ENCODE data around the gene MDM1.

Gene MDM1, protein sequence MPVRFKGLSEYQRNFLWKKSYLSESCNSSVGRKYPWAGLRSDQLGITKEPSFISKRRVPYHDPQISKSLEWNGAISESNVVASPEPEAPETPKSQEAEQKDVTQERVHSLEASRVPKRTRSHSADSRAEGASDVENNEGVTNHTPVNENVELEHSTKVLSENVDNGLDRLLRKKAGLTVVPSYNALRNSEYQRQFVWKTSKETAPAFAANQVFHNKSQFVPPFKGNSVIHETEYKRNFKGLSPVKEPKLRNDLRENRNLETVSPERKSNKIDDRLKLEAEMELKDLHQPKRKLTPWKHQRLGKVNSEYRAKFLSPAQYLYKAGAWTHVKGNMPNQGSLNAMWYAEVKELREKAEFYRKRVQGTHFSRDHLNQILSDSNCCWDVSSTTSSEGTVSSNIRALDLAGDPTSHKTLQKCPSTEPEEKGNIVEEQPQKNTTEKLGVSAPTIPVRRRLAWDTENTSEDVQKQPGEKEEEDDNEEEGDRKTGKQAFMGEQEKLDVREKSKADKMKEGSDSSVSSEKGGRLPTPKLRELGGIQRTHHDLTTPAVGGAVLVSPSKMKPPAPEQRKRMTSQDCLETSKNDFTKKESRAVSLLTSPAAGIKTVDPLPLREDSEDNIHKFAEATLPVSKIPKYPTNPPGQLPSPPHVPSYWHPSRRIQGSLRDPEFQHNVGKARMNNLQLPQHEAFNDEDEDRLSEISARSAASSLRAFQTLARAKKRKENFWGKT

DNA sequence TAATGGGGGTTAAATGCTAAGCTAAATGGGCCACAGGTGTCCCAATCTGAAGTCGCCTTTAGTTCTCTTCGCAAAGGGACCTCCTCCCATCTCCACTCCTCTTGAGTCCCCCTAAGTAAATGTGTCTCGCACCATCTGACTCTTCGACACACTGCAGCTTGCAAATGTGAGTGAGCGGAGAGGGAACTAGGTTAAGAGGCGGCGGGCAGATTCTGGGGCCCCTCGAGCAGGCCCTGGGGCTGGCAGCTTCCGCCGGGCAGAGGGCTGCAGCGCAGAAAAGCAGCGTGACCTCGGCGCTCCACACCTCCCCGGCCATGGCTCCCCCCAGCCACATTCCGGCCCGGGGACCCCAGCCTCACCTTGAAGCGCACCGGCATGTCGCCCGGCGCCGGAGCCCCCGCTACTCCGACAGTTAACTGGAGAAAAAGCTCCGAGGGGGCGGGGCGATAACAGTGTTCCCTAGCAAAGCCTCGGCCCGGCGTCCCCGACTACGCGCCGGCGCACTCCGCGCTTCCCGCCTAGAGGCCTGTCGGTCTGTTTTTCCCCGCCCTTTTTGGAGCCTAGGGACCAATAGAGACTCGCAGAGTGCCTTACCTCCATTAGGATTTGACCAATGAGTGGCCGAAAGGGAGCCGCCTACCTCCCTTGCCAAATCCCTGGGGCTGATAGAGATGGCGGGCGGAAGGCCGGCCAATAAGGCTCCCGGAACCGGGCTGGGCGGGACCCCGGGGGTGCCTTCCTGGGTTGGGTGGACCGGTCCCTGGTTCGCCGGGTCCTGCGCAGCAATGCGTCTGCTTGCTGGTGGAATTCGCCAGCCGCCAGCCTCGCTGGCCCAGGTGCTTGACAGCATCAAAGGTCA lies at the start of gene MDM1:
Gene MDM1, minus strand, starts transcription at position 494 of the 859 bp plus-strand sequence. Its CDS starts 117 bp downstream, at position 377.
- peak; percentile 83 to 95 (median 92) for DNase-seq (ENCODE audit: low read depth in 4 of 4, low spot score in 1 of 4)

DNA sequence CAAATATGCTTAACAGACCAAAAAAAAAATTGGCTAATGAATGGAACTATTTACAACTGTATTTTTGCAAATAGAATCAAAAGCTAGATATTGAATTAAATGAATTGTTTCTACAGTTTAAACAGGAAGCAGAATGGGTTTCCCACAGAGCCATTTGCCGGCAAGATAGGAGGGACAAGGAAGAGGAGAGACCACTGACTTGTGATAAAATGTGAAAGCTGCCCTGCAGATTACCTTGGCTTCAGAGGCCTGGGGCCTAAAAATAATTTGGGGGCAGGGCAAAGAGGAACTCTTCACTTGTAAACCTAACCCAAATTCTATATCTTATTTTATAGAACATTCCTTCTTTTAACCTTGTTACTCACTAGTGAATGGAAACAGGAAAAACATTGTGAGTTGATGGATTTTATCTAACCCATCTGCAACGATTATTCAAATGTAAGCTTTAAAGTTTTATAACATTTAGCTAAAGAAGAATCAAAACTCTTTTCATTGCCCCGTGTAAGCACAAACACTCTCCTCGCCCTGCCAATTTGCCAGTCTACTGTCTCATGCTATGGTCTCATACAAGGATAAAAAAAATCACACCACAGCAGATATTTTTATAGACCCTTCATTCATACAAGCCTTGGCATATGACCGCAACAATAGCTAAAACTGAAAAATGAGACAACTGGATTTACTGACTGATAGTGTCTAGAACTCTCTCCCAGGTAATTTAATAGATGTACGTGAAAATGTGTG lies 49.5 kb upstream of the MDM1 start:
- no peak for DNase-seq (ENCODE audit: low read depth in 4 of 4, low spot score in 1 of 4)

DNA sequence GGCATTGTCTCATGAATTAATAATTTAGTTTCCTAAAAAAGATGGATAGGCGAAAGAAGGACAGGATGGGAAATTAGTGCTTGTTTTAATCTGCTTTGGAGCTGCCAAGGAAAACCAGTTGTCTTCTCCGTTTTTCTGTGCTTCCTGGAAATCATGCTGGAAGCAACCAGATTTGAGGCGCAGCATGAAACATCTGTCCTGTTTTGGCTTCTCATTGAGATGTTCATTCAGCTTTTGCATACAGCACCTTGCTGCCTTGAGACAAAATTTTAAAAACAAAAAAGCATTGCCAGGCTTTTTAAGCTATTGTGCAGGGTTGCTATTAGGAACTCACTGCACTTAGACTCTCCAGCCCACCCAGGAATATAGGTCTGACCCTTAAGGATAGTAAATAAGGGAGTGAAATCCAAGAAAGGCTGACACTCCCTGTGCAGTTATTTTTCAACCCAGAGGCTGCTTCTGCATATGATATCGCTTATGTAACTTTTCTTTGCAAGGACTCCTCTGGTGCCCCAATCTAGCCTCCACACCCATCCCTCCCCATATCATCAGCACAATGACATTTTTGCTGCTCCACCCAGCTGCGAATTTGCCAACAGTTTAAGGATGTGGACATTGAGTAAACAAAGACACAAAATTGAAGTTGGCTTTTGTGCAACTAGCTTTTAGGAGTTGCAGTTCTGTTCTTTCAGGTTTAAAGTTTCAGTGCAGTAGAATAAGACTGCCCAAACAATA lies 46.9 kb upstream of the MDM1 start:
- DNase-seq (ENCODE audit: low read depth in 4 of 4, low spot score in 1 of 4) = no peak

DNA sequence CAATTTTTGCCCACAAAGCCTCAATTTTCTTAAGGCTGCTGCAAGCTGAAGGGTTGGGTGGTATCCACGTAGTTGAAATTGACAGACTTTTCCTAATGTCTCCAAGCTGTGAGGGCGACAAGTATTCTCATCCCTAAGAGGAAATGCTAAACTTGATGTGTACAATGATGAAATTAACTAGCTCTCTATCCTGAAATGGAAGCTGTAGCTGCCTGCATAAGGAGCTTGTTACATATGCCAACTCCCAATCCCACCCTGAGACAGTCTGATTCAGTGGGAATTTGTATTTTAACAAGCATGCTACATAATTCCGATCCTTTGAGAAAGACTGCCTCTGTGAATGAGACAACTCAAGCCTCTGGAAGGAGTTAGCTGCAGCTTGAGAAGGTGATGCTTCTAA lies 45.7 kb upstream of the MDM1 start:
- no peak for DNase-seq (ENCODE audit: low read depth in 4 of 4, low spot score in 1 of 4)

DNA sequence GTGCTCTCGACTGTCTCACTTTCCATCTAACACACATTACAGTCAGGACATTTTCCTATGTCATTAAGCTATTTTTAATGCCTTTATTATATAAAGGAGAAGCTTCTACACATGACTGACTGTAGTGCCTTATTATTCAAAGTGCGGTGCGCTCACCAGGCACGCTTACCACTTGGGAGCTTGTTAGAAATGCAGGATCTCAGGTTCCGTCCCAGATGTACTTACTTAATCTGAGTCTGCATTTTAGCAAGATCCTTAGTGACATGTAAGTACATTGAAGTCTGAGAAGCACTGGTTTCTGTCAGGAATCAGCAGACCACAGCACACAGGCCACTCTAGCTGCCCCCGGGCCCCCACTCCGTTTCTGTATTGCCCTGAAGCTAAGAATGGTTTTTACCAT lies 44.7 kb upstream of the MDM1 start:
- no peak for DNase-seq (ENCODE audit: low read depth in 4 of 4, low spot score in 1 of 4)

DNA sequence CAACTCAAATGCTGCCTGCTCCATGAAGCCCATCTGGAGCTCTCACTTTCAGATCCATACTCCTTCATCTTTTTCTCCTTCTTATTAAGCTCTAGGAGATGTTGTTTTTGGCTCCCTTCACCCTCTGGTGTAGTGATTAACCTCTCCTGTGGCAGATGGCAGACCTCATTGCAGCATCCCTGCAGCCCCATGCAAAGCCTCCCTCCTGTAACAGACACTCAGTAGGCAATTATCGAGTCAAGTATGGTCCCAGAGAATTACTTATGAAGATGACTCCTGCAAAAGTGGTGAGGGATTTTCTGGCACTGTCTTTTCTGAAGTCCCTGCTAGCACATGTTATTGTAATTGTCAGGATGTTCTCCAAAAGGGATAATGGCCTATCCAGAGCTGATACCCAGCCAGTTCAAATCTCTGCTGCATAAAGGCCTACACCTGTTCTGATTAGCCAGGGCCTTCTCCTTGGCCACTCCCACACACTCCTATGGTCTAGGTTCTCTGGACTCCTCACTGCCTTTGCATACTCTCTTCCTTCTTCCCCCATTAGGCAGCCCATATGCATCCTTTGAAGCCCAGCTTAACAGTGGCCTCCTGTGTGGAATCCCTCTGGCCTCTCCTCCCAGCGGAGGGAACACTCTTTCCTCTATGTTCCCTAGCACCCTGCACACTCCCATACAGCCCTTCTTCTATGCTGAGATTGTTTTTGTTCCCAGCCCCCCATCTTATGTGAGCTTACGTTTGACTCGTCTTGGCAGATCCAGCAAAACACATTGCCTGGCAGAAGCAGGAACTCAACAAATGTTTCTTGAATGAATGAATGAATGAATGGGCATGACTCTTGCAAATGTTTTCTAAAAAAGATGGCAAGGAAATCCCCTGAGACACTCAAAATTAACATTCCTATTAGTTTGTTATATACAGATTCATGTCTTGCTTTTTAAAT lies 43.9 kb upstream of the MDM1 start:
- DNase-seq (ENCODE audit: low read depth in 4 of 4, low spot score in 1 of 4) = no peak

DNA sequence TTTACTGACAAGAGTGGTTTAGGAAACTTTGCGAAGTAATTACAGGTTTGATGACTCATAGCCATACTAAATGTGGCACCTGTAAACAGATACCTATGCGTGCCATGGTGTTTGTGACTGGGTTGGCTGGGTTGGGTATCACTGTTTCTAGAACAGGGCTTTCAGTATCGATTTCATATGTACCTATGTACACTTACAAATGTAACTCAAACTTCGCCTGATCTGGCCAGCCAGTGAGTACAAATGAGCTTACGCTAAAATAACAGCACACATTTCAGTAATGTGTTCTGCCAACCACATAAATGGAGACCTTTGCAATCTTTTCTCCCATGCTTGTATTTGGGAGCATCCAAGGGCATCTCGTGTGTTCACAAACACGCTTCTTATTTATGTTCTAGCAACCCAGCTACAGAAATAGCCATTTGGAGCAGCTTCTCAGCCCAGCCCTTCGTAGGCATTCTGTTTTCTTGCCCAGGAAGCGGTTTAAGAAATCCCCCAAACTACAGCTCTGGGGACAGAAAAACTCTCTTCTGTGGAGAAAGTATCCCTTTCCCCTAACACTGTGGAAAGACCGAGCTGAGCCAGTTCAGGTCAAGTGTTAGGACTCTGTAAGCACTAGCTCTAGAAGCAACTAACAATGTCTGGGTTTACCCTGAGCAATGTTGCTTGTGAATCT lies 42.3 kb upstream of the MDM1 start:
- DNase-seq (ENCODE audit: low read depth in 4 of 4, low spot score in 1 of 4) = peak in 1 of 4 experiments; percentile 8

DNA sequence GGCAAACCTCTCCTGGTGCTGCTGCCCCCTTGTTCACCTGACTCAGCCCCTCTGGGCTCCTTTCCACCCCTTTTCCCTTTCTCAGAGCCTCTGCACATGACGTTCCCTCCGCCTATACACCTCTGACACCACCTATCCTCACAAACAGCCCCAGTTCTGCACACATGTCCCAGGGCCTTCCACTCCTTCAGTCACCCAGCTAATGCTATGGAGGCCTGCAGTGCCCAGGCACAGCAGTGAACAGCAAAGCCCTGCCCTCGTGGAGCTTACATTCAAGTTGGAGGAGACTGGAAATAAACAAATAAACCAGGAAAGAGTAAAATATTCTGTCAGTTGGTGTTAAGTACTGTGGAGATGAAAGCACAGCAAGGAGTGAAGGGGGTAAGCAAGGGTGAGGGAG lies 38.5 kb upstream of the MDM1 start:
- DNase-seq (ENCODE audit: low read depth in 4 of 4, low spot score in 1 of 4) = no peak

DNA sequence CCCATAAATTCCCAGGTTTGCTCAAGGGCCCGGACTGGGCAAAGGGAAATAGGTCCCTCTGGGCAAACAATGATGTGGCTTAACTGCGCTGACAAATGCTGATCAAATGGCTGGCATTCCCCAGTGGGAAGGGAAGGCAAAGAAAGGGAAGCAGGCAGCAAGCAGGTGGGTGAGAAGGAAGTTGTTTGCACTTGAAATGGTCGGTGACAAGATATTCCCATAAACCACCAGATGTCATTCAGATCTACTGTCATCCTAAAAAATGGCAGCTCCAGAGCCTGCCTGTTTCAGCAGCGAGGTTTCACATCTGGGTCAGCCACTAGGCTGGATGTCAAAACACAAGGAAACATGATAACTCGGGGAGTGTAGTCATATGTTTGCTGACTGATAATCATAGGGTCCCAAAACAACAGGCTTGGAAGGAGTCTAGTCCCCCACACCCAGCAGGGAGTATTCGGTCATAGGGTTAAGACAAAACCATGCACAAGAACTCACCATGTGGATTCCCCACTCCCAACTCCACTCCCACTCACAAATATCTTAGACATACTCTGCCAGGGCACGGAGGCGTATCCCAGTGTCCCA lies 37.9 kb upstream of the MDM1 start:
- DNase-seq (ENCODE audit: low read depth in 4 of 4, low spot score in 1 of 4) = no peak

DNA sequence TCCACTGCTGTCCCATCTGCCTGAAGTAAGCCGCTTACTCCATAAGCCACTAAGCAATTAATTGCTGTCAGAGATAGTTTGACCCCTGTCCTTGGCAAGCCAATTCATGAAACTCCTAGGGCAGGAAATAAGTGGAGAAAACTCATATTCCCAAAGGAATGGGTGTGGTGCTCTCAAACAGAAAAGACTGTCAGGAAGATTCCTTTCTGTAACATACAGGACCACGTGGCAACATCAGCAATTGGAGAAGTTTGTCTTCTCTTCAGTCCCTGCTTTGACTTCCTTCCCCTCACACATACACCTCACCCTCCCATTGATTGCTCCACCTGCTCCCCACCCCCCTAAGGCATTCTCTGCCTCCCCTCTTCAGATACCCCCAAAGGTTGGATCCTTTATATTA lies 36.2 kb upstream of the MDM1 start:
- DNase-seq (ENCODE audit: low read depth in 4 of 4, low spot score in 1 of 4) = no peak

DNA sequence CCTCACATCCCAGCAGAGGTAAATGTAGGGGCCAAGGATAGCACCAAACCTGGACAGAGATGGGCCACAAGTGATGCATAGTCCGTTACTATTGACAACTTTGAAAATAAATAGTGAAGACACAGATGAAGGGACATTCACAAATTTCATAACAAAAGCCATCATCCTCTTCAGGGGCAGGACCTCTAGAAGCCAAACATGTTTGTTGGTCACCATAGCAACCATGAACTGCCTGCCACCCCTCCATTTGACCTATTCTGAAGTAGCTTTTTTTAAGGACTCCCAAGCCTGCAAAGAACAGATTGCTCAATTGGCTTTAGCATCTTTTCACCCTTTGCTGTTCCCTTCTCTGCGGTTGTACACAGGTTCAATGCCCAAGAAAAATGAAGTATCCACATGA lies 35.7 kb upstream of the MDM1 start:
- no peak for DNase-seq (ENCODE audit: low read depth in 4 of 4, low spot score in 1 of 4)

DNA sequence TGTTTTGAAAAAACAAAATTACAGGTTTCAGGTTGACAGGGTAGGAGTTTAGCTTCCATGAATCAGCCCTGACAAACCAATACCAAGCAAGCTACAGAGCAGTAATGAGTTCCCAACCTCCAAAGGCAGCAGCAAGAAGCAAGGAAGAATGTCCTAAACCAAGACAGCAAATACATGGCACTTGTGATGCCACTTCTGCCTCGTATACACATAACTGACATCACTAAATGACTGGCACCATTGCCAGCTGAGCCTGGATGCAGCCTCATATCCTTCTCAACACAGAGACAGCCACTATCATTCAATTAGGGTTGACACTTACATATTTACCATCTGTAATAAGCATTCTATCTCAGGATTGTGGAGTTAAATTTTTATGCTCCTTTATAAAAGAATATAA lies 35.0 kb upstream of the MDM1 start:
- DNase-seq (ENCODE audit: low read depth in 4 of 4, low spot score in 1 of 4) = no peak

DNA sequence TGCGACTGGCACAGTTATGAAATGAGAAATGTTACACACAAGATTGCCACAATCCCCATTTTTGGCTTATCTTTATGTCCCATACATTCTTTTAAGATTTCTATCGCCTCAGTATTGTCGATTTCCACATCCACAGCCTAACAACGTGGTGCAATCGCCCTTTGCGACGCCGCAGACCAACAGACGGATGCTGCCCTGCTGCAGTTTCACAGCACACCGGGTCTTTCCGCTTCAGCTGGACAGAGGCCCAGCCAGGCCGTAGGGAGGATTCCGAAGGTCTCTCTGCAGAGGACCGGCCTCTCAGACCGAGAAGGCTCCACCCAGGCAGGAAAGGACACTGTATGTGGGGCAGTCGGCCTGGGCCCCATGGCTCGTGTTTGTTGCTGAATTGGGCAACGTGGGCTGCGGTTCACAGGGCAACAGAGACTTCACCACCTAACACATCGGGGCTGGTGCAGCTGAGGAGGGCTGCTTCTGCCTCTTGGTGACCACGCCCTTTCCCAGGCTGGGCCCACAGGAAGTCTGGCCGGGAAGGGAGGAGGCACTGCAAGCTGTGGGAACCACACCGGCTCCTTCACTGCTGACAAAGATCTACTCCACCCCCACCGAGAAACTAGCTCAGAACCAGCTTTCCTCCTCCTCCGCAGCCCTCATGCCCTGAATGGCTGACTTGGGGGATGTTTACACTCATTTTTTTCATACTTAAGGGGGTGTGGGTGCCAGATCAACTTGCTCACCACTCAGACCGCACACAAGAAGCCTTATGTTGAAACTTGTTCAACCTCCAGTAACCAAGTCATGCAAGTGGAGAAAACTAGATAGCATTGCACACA lies 32.9 kb upstream of the MDM1 start:
- peak; percentile 49 to 77 (median 62) for DNase-seq (ENCODE audit: low read depth in 4 of 4, low spot score in 1 of 4)

DNA sequence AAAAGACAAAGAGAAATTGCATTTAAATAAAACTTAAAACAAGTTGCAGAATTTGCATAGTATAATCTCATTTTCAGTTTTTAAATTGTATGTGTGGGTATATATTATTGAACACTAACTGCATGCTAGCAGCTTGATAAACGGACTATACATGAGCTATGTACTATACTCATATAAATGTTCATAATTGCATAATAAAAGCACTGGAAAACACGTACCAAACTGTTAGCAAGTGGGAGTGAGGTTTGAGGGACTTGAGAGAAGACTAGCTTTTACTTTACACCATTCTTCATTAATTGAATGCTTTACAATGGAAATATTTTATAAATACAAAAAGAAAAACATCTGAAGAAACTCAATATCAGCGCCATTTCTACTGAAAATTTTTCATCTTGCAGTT lies 32.2 kb upstream of the MDM1 start:
- no peak for DNase-seq (ENCODE audit: low read depth in 4 of 4, low spot score in 1 of 4)

DNA sequence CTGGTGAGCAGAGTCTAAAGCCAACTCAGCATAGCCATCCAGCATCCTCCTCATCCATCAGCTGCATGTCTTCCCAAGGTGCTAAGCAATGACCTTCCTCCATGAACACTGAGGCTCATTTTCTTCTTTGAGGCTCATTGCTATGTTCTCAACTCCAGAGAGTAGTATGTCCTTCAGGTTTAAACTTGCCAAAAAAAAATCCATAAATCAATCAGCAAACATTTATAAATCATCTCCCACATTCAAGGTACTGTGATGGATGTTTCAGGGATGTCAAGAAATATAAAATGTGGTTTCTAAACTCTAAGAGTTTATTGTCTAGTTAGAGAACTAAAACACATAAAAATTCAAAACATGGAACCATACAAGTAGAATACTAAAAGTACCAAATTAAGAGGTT lies 29.8 kb upstream of the MDM1 start:
- no peak for DNase-seq (ENCODE audit: low read depth in 4 of 4, low spot score in 1 of 4)

DNA sequence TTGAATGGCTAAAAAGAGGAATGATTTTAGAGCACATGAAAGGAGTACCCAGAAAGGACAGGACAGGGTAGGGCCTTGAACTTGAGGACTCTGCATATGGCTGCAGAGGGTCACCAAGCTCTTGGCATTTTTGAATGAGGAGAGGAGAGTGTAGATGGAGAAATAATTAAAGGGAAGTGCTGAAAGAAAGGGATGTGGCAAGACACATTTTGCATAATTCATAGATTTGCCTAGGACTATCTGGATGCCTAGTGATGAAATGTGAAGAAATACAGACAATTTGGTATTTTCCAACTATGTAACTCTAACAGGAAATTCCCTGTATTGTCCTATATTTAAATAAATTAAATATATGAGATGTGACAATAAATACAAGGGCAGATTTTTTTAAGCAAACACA lies 27.5 kb upstream of the MDM1 start:
- no peak for DNase-seq (ENCODE audit: low read depth in 4 of 4, low spot score in 1 of 4)
